Stimulated activated CD4-positive, alpha-beta T cell treated with anti-CD3 and anti-CD28 coated beads, TNF-alpha, amount 100 ng/mL, for 24 hours (primary cell): ENCODE data around the gene FASTK.

ENCODE experiments used
- DNase-seq, 3 experiments: peaks; one replicate each; pipeline ENCODE4 v3.0.0-alpha.2; 2020; ENCODE audit warnings: low read depth in 3 of 3

Gene FASTK

DNA sequence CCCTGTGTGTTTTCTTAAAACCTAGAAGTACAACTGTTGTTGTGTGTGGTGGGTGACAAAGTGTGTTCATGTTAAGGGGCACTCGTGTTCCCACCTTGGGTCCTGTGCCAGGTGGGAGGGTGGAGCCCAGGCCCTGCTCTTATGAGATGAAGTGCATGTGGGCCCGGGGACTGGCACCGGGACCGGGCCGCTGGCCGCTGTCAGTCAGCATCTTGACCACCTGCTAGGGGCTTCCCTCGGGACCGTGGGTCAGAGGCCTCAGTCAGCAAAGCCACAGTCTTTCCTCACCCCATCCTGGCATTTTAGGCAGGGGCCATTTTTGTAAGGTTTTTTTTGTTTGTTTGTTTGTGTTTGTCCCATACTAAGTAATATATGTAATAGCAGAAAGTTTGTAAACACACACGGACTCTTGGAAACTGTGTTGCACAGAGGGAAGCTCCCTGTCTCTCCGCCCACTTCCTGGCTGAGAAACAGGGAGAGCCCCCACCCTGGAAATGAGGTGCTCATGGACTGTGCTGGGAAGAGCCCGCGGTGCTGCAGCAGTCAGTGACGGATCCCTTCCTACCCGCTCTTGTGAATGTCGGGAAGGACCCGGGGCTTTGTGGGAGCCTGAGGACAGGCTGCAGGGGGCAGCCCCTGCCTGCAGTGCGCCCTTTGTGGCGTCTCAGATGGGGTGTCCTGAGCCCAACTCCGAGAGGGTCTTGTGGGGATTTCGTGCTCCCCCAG, 19.0 kb upstream of the FASTK start:
- no peak for DNase-seq

DNA sequence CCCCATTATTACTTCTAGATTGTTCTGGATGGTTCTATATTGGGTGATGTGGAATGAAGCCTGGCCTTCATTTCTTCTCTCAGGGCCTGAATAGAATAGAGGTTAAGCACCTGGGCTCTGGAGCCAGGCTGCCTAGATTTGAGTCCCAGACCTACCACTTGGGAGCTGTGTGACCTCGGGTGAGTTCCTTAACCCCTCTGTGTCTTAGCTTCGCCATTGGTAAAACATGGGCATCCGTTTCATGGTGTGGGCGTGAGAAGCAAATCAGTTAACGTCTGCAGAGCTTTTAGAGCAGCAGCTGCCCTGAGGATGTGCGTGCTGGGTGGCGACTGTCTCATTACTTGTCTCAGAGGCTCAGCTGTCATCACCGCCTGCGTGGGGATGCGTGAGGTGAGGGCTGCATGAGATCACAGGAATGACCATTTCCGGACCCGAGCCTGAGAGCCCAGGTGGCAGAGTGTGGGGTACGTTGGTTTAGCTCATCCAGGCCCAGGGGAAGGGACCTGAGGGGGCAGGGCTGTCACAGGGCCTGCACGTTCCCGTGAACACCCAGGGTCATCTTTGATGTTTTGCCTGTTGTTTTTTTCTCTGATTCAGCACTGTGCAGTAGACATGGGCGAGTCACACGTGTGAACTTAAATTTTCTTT, 15.3 kb upstream of the FASTK start:
- no peak for DNase-seq

GRCh38 chr7:151095123-151095797, 14.7 kb upstream of the FASTK start:
- DNase-seq = no peak

DNA sequence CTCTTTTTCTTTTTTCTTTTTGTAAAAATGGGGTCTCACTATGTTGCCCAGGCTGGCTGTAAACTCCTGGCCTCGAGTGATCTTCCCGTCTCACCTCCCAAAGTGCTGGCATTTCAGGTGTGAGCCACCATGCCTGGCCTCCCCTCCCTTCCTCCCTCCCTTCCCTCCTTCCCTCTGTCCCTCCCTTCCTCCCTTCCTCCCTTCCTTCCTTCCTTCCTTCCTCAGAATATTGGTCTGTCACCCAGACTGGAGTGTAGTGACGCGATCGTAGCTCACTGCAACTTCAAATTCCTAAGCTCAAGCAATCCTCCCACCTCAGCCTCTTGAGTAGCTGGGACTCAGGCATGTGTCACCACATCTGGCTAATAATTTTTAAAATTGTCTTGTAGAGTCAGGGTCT, 14.1 kb upstream of the FASTK start:
- no peak for DNase-seq

GRCh38 chr7:151093748-151094147, 13.1 kb upstream of the FASTK start:
- no peak for DNase-seq

DNA sequence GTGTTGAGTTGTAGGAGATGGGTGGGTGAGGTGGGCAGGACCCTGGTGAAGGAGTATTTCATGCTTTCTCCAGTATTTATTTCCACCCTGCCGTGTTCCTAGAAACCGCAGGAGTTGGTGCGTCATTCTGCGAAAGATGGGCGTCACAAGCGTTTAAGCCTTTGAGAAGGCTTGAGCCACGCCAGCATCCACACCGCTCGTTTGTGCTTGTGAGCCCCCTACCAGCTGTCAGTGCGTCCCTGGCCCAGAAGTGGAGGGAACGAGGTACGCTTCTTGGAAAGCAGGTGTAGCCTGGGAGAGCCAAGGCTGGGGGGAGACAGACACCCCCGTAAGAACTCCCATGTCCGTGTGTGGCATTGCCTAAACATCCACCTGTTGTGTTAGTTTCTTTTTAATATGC, 11.4 kb upstream of the FASTK start:
- DNase-seq = no peak

- no peak for DNase-seq
Measured at GRCh38 chr7:151091431-151091830, 10.8 kb upstream of the FASTK start.

DNA sequence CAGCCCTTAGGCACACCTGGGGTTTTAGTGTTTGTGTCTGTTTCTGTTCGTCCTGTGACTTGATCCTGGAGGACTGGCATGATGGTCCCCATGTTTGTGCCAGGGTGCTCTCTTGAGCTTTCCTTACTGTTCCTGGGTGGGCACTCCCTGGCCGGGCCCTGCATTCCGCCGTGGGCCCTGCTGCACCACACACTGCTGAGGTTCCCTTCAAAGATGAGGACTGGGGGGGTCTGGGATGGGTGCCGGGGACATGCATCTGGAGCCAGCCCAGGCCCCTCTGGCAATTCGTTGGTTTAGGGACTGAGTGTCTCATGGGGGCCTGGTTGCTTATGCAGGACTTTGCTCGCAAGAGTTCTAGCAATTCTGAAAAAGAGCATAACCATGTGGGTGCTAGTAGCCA, 10.4 kb upstream of the FASTK start:
- no peak for DNase-seq

DNA sequence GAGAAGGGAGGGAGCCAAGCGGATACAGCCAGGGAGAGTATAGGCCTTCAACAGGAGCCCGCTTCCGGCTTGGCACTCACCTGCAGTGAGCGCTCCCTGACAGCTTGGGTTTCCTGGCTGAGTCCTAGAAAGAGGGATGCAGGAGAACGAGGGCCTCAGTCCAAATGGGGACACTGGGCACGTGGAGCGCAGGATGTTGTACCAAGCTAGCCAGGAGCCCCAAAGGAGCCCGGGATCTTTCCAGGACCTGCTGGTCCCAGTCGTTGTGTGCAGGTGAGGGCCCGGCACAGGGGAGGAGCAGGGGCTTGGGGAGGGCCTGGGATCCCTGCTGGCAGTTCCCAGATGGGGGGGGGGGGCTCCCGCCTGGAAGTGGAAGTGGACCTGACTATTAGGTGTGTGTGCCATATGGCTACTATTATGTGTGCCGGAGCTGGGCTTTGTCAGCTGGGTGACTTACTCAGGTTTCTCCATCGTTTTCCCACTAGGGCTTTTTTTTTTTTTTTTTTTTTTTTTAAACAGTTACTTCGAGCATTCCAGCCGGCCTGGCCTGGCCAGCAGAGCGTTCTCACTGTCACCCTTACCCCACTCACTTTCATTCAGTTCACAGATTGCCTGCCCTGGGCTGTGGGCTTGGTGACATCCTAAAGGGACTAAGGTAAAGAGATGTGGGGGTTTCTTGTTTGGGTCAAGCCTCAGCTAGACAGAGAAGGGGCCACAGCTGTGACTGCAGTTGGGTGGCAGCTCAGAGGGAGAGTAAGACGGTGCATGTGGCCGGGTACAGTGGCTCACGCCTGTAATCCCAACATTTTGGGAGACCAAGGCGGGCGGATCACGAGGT, 9.5 kb upstream of the FASTK start:
- DNase-seq = no peak

GRCh38 chr7:151088856-151089699, 8.5 kb upstream of the FASTK start:
- no peak for DNase-seq

GRCh38 chr7:151088019-151088855, 7.6 kb upstream of the FASTK start:
- no peak for DNase-seq

GRCh38 chr7:151087245-151088018, 6.8 kb upstream of the FASTK start:
- peak in 1 of 3 experiments; percentile 37 for DNase-seq

GRCh38 chr7:151086802-151087244, 6.2 kb upstream of the FASTK start:
- peak in 2 of 3 experiments; percentile 14 to 36 for DNase-seq

DNA sequence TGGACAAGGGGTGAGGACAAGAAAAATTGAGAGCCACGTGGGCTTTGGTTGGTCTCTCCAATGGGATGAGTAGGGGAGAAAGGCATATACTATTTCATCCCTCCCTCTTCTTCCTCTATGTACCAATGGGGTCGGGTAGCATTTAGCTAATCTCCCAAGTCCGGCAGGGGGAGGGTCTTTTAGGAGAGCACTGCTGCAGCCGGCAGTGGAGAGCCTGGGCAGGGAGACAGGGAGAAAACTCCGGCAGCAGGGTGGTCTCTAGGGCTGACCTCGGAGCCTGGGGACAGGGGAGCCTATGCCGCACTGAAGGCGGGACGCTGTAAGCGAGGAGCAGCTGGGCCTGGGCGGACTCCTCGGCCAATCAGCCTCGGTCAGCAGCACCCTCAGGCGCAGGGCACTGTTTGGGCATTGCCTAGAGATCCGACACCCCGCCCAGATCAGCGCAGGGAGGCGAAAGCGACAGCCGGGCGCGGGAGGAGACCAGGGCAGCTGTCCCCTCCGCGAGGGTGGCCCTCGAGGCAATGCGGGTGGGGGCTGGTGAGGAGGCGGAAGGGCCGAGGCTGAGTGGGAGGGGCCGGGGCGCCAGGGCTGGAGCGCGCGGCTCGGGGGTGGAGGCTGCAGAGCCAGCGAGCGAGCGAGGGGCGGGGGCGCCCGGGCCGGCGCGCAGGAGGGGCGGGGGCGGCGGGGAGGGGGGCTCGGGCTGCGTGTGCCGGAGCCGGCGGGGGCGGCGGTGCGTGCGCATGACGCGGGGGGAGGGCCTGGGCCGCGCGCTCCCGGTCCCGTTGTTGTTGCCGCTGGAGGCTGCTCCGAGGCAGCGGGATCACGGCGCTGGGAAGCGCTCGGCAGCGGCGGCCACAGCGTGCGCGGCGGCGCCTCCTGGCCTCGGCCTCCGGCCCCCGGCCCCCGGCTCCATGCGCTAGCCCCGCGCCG, 5.3 kb upstream of the FASTK start, which contains the start of gene AGAP3:
Gene AGAP3, plus strand, starts transcription at position 785 of the 930 bp plus-strand sequence. CDS start 267 bp downstream, outside the sequence.
- DNase-seq = peak in 2 of 3 experiments; percentile 32 to 60

- DNase-seq = no peak
Measured at GRCh38 chr7:151085329-151085690, 4.7 kb upstream of the FASTK start.

DNA sequence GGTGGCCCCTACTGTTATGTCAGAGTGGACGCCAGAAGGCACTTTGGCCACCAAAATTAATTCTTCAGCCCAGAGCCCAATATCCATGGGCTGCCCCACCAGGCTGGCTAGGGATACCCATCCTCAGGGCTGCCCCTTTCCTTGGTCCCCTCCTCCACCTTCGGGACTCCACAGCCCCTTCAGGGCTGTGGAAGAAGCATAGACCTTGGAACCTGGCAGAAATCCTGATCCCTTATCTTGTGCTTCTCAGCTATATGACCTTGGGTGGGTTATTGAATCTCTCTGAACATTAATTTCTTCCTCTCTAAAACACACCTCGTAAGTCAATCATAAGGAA, 3.2 kb upstream of the FASTK start:
- DNase-seq = no peak

DNA sequence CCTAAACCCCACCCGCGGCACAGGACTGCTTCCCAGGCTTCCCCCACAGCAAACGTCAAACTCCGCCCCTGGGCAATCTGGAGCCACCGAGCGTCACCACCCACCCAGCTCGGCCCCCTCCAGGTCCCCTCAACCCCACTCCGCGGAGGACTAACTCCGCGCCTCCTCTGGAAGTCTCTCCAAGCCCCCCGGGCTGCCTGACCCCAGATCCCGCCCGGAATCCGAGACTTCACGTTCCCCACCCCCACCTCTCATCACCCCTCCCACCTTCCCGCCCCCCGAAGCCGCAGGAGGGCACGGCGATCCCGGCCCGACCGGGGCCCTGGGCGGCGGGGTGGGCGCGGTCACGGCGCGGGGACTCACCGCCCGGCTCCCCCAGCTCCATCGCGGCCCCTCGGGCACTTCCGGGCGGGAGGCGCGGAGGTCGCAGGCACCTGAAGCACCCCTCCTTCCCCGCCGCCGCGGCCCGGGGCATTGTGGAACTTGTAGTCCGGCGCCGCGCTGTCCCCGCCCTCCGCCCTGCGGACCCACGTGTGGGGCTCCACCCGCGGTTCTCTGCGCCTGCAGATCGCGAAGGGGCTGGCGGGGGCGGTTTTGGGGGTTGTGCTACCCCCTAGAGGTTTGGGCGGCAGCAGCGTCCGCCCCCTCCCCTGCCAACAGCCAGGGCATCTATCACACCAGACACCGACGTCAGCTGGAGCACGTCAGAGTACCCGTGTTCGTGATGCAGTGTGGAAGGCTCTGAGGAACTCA, 2.6 kb upstream of the FASTK start, which contains the start of gene TMUB1:
Gene TMUB1, minus strand, starts transcription at position 423 of the 753 bp plus-strand sequence. CDS start 930 bp downstream, outside the sequence.
- peak; percentile 65 to 81 (median 67) for DNase-seq
